Measurements from ENCODE around the gene ZNF155.

The ZNF155 gene

DNA sequence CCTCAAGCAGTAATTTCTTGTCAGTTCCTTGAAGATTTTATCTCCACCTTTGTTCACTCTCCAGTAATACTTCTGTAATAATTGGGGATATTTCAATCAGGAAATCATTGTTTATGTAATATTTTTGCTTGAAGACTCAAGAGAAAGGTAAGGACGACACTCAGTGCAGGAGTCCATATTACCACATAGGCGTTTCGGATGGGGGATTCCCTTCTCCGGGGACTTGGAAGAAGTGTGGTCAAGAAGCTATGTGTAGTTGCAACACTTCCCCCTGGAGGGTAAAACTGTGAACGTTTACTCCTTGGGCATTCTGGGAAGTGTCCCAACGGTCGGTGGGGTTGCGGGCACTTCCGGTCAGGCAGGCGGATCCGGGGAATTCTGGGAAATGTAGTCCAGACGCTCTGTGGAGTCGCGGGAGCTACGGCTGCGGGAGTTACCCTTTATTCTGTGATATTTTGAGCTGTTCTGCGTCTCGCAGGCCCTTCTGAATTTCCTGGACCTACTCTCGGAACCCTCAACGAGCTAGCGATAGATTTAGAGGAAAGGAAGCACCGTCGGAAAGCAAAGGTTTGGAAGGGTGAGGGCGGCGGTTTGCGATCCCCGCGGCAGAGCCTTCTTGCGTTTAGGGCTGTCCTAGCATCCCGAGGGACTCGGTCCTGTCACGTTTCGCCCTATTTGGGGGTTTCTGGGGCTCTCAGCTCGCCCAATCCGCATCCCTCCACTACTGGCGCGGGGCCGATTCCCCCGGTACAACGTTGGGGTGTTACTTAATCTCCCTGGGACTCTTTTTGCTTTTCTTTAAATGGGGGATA, 32.9 kb upstream of the ZNF155 start, which contains the start of gene ZNF221:
ZNF221 (plus strand) TSS at position 395 of the 812 bp plus-strand sequence. CDS start 11,499 bp downstream, outside the sequence.
- H3K4me3 ChIP-seq (replicated peaks in 1 of 2; ENCODE audit: low read depth in 2 of 2, low read length in 2 of 2) = peak within 1 kb of the TSS; percentile 90 to 92
- TF ChIP-seq, protein P1, sequence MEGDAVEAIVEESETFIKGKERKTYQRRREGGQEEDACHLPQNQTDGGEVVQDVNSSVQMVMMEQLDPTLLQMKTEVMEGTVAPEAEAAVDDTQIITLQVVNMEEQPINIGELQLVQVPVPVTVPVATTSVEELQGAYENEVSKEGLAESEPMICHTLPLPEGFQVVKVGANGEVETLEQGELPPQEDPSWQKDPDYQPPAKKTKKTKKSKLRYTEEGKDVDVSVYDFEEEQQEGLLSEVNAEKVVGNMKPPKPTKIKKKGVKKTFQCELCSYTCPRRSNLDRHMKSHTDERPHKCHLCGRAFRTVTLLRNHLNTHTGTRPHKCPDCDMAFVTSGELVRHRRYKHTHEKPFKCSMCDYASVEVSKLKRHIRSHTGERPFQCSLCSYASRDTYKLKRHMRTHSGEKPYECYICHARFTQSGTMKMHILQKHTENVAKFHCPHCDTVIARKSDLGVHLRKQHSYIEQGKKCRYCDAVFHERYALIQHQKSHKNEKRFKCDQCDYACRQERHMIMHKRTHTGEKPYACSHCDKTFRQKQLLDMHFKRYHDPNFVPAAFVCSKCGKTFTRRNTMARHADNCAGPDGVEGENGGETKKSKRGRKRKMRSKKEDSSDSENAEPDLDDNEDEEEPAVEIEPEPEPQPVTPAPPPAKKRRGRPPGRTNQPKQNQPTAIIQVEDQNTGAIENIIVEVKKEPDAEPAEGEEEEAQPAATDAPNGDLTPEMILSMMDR (IDR thresholded peaks at IDR 0.05; ENCODE audit: low read depth, low read length) = peak; percentile 14
- DNase-seq (ENCODE audit: low read depth in 2 of 2) = peak; percentile 99 to 100

DNA sequence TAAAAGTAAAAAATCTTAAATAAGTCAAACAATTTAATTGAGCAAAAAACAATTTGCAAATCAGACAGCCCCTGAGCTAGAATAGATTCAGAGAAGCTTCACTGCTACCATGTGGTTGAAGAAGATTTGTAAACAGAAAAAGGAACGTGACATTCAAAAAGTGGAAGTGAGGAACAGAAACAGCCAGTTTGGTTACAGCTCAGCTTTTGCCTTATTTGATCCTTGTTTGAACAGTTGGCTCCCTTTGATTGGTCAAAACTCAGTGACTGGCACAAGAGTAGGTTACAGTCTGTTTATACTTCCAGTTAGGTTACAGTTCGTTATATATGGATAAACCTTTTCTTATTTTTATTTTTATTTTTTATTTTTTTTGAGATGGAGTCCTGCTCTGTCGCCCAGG, 27.2 kb upstream of the ZNF155 start:
- no peak for DNase-seq (ENCODE audit: low read depth in 2 of 2)
- H3K4me3 ChIP-seq (replicated peaks in 1 of 2; ENCODE audit: low read depth in 2 of 2, low read length in 2 of 2) = no peak overlapping the region
- TF ChIP-seq, protein P1 (IDR thresholded peaks at IDR 0.05; ENCODE audit: low read depth, low read length) = no peak

DNA sequence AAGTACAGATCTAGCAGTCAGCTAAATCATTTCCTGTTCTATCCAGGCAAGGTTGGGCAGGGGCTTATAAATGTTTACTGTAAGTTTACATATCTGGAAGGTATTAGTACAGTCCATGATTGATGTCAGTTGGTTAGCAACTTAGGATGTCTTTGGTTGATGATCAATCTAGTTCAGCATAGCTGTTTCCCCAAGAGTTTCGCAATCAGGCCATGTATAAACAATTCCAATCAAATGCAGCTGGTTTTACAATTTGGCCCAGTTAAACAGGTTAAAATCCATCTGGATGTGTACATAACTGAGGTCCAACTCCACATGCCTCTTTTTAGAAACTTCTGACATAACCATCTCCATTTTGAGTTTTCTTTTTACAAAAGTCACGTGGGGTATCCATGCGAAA, 26.1 kb upstream of the ZNF155 start:
- peak; percentile 2 to 42 for DNase-seq (ENCODE audit: low read depth in 2 of 2)
- H3K4me3 ChIP-seq (replicated peaks in 1 of 2; ENCODE audit: low read depth in 2 of 2, low read length in 2 of 2) = no peak overlapping the region
- TF ChIP-seq, protein P1 (IDR thresholded peaks at IDR 0.05; ENCODE audit: low read depth, low read length) = no peak

DNA sequence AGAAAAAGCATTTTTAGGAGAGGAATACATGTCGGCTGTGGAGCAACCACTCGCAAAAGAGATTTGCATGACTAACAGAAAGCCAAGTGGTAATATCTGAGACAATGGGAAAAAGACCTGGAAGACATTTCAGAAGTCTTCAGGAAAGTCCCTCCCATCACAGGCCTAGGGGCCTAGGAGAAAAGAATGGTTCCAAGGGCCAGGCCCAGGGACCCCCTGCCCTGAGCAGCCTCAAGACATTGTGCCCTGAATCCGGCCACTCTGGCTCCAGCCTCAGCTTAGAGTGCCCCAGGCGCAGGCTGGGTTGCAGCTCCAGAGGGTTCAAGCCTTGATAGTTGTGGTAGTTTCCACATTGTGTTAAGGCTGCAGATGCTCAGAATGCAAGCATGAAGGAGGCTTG, 23.6 kb upstream of the ZNF155 start:
- TF ChIP-seq, protein P1 (IDR thresholded peaks at IDR 0.05; ENCODE audit: low read depth, low read length) = no peak
- DNase-seq (ENCODE audit: low read depth in 2 of 2) = no peak
- H3K4me3 ChIP-seq (replicated peaks in 1 of 2; ENCODE audit: low read depth in 2 of 2, low read length in 2 of 2) = no peak overlapping the region

DNA sequence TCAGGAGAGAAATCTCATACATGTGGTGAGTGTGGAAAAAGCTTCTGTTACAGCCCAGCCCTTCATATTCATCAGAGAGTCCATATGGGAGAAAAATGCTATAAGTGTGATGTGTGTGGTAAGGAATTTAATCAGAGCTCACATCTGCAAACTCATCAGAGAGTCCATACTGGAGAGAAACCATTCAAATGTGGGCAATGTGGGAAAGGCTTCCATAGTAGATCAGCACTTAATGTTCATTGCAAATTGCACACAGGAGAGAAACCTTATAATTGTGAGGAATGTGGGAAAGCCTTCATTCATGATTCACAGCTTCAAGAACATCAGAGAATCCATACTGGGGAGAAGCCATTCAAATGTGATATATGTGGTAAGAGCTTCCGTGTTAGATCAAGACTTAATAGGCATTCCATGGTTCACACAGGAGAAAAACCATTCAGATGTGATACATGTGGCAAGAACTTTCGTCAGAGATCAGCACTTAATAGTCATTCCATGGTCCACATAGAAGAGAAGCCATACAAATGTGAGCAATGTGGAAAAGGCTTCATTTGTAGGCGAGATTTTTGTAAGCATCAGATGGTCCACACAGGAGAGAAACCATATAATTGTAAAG, 17.8 kb upstream of the ZNF155 start:
- TF ChIP-seq, protein P1 (IDR thresholded peaks at IDR 0.05; ENCODE audit: low read depth, low read length) = no peak
- H3K4me3 ChIP-seq (replicated peaks in 1 of 2; ENCODE audit: low read depth in 2 of 2, low read length in 2 of 2) = no peak overlapping the region
- peak; percentile 1 to 16 for DNase-seq (ENCODE audit: low read depth in 2 of 2)

DNA sequence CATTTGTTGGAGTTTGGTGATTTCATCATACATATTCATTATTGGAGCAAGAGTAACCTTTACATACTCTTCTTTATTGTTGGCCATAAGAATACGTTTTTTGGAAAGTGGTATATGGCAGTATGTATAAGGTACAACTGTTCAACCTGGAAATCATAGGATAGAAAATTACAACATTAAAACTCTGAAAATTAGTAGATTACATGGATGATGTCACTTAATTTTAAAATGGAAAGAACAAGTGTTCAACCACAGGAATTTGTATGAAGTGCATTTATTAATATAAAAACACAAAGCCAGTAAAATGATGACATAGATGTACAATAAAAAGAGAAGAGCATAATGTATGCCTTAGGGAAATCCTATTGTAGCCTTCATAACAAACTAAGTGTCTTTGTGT, 7.3 kb upstream of the ZNF155 start:
- no peak for DNase-seq (ENCODE audit: low read depth in 2 of 2)
- no peak overlapping the region for H3K4me3 ChIP-seq (replicated peaks in 1 of 2; ENCODE audit: low read depth in 2 of 2, low read length in 2 of 2)
- TF ChIP-seq, protein P1 (IDR thresholded peaks at IDR 0.05; ENCODE audit: low read depth, low read length) = no peak

All from cardiac fibroblast (primary cell).